NCI-H146 (cell line): ENCODE results near the gene PRKN.
"Not testable (repeated sequence)": the region's sequence is repeated elsewhere in the genome, so short reads cannot be mapped to it uniquely, and the experiment has no call there.

Experiments
- DNase-seq: peaks from one replicate; lab custom pipeline; 2025; lab: John Stamatoyannopoulos, UW

PRKN gene

GRCh38 chr6:162450358-162450757, 277.2 kb downstream of the PRKN start:
- peak; percentile 89 for DNase-seq

GRCh38 chr6:162448294-162448693, 279.3 kb downstream of the PRKN start:
- no peak for DNase-seq

GRCh38 chr6:162443101-162443500, 284.5 kb downstream of the PRKN start:
- DNase-seq: peak; percentile 52

- DNase-seq: peak; percentile 74
These were observed 284.9 kb downstream of the PRKN start for GRCh38 chr6:162442687-162443086.

GRCh38 chr6:162441991-162442390, 285.6 kb downstream of the PRKN start:
- DNase-seq: no peak

- DNase-seq: no peak
These were observed 288.6 kb downstream of the PRKN start for GRCh38 chr6:162438980-162439379.

- no peak for DNase-seq
These were observed 292.5 kb downstream of the PRKN start for GRCh38 chr6:162435071-162435470.

GRCh38 chr6:162421004-162421403, 306.6 kb downstream of the PRKN start:
- no peak for DNase-seq

- DNase-seq: no peak
These were observed 310.6 kb downstream of the PRKN start for GRCh38 chr6:162416831-162417537.

GRCh38 chr6:162416307-162416706, 311.3 kb downstream of the PRKN start:
- DNase-seq: no peak

GRCh38 chr6:162409741-162410691, 317.6 kb downstream of the PRKN start:
- DNase-seq: peak; percentile 71

GRCh38 chr6:162408826-162409535, 318.6 kb downstream of the PRKN start:
- DNase-seq: no peak

GRCh38 chr6:162404951-162405350, 322.6 kb downstream of the PRKN start:
- DNase-seq: no peak

- no peak for DNase-seq
These were observed 324.5 kb downstream of the PRKN start for GRCh38 chr6:162403031-162403430.

- no peak for DNase-seq
These were observed 332.4 kb downstream of the PRKN start for GRCh38 chr6:162395181-162395580.

GRCh38 chr6:162390961-162391811, 336.4 kb downstream of the PRKN start:
- DNase-seq: not testable (repeated sequence)

GRCh38 chr6:162389343-162390085, 338.1 kb downstream of the PRKN start:
- no peak for DNase-seq

GRCh38 chr6:162388383-162388777, 339.2 kb downstream of the PRKN start:
- DNase-seq: no peak

GRCh38 chr6:162387718-162388382, 339.7 kb downstream of the PRKN start:
- no peak for DNase-seq

GRCh38 chr6:162385980-162386379, 341.6 kb downstream of the PRKN start:
- no peak for DNase-seq
